SH-SY5Y (cell line): Measurements from ENCODE around the gene COG1.

Experiments used
- GATA2 ChIP-seq: IDR thresholded peaks from 2 replicates; pipeline ENCODE4 v1.6.1; 2011; ENCODE audit warnings: mild to moderate bottlenecking, low read depth, low read length
- GATA3 ChIP-seq: IDR thresholded peaks from 2 replicates; pipeline ENCODE4 v1.6.1; 2011; ENCODE audit warnings: low read depth, mild to moderate bottlenecking, low read length, moderate library complexity

- TF ChIP-seq GATA2 (no peak), GATA3 (no peak)
Observed at GRCh38 chr17:73151916-73152632, 40.8 kb upstream of the COG1 start.
